Skeletal muscle satellite cell (primary cell): ENCODE measurements around the gene MYO1D.

Source experiments
- H3K27me3 ChIP-seq: 2 replicates; pipeline ENCODE4 v1.7.0; 2013; ENCODE audit warnings: low read length; ENCODE audit not compliant: control insufficient read depth, insufficient read depth
- H3K36me3 ChIP-seq: 2 replicates; pipeline ENCODE4 v1.7.0; 2013; ENCODE audit warnings: mild to moderate bottlenecking, control low read depth, low read length; ENCODE audit not compliant: insufficient read depth
- H3K4me1 ChIP-seq: 2 replicates; pipeline ENCODE4 v1.7.0; 2013; ENCODE audit warnings: low read length; ENCODE audit not compliant: control insufficient read depth, insufficient read depth
- H3K4me2 ChIP-seq: 2 replicates; pipeline ENCODE4 v1.7.0; 2013; ENCODE audit warnings: mild to moderate bottlenecking, low read length
- H3K4me3 ChIP-seq: 2 replicates; pipeline ENCODE4 v1.7.0; 2013; ENCODE audit warnings: low read length
- H3K9ac ChIP-seq: 2 replicates; pipeline ENCODE4 v1.7.0; 2013; ENCODE audit warnings: mild to moderate bottlenecking, low read depth, low read length, moderate library complexity
- H3K9me3 ChIP-seq: replicated peaks from 2 replicates; pipeline ENCODE4 v1.7.0; 2013; ENCODE audit warnings: mild to moderate bottlenecking, control low read depth, low read length

The MYO1D gene

GRCh38 chr17:32503251-32504165 lies 373.4 kb downstream of the MYO1D start:
- peak overlapping the region; percentile 61 for H3K9ac ChIP-seq

GRCh38 chr17:32502710-32503109 lies 374.2 kb downstream of the MYO1D start:
- peak overlapping the region; percentile 67 for H3K4me2 ChIP-seq
- H3K36me3 ChIP-seq = no peaks in the 10 kb centered on the region
- no peaks in the 10 kb centered on the region for H3K9me3 ChIP-seq
- no peaks in the 10 kb centered on the region for H3K27me3 ChIP-seq
- peak overlapping the region; percentile 5 for H3K4me3 ChIP-seq
- H3K4me1 ChIP-seq = peaks cover 42% of the 10 kb centered on the region
- H3K9ac ChIP-seq = peak overlapping the region; percentile 31

More at GRCh38 chr17:32503251-32504165, 373.4 kb downstream of the MYO1D start:
- peak overlapping the region; percentile 53 for H3K4me3 ChIP-seq
- peak overlapping the region; percentile 67 for H3K4me2 ChIP-seq
- no peaks in the 10 kb centered on the region for H3K36me3 ChIP-seq
- no peaks in the 10 kb centered on the region for H3K9me3 ChIP-seq
- H3K27me3 ChIP-seq = no peaks in the 10 kb centered on the region
- H3K4me1 ChIP-seq = peaks cover 34% of the 10 kb centered on the region

GRCh38 chr17:32502013-32502412 lies 374.9 kb downstream of the MYO1D start:
- Histone ChIP-seq H3K4me3 (no peak overlapping the region), H3K9me3 (no peaks in the 10 kb centered on the region), H3K9ac (no peak overlapping the region), H3K36me3 (no peaks in the 10 kb centered on the region), H3K4me2 (no peak overlapping the region), H3K27me3 (no peaks in the 10 kb centered on the region), H3K4me1 (peaks cover 49% of the 10 kb centered on the region)

GRCh38 chr17:32498391-32498790 lies 378.5 kb downstream of the MYO1D start:
- H3K4me2 ChIP-seq = no peak overlapping the region
- H3K9ac ChIP-seq = peak overlapping the region; percentile 55
- H3K27me3 ChIP-seq = no peaks in the 10 kb centered on the region
- no peaks in the 10 kb centered on the region for H3K9me3 ChIP-seq
- no peaks in the 10 kb centered on the region for H3K36me3 ChIP-seq
- H3K4me1 ChIP-seq = peaks cover 57% of the 10 kb centered on the region
- H3K4me3 ChIP-seq = no peak overlapping the region

GRCh38 chr17:32497431-32498205 lies 379.3 kb downstream of the MYO1D start:
- Histone ChIP-seq H3K27me3 (no peaks in the 10 kb centered on the region), H3K36me3 (no peaks in the 10 kb centered on the region), H3K4me3 (no peak overlapping the region), H3K9ac (peak overlapping the region; percentile 55), H3K4me2 (peak overlapping the region; percentile 45), H3K9me3 (no peaks in the 10 kb centered on the region), H3K4me1 (peaks cover 49% of the 10 kb centered on the region)

GRCh38 chr17:32496395-32497073 lies 380.4 kb downstream of the MYO1D start:
- H3K27me3 ChIP-seq = no peaks in the 10 kb centered on the region
- H3K9ac ChIP-seq = peak overlapping the region; percentile 56

GRCh38 chr17:32495359-32496231 lies 381.3 kb downstream of the MYO1D start:
- Histone ChIP-seq H3K4me1 (peaks cover 52% of the 10 kb centered on the region), H3K4me3 (peak overlapping the region; percentile 31), H3K9ac (peak overlapping the region; percentile 56), H3K36me3 (no peaks in the 10 kb centered on the region), H3K4me2 (peak overlapping the region; percentile 45), H3K27me3 (no peaks in the 10 kb centered on the region), H3K9me3 (no peaks in the 10 kb centered on the region)

More at GRCh38 chr17:32496395-32497073, 380.4 kb downstream of the MYO1D start:
- Histone ChIP-seq H3K4me3 (peak overlapping the region; percentile 27), H3K9me3 (no peaks in the 10 kb centered on the region), H3K36me3 (no peaks in the 10 kb centered on the region), H3K4me2 (peak overlapping the region; percentile 45), H3K4me1 (peaks cover 52% of the 10 kb centered on the region)

GRCh38 chr17:32494621-32495358 lies 382.1 kb downstream of the MYO1D start:
- peak overlapping the region; percentile 39 for H3K4me3 ChIP-seq
- H3K27me3 ChIP-seq = no peaks in the 10 kb centered on the region
- H3K4me2 ChIP-seq = peak overlapping the region; percentile 45
- no peaks in the 10 kb centered on the region for H3K9me3 ChIP-seq
- peaks cover 52% of the 10 kb centered on the region for H3K4me1 ChIP-seq
- peaks cover 4% of the 10 kb centered on the region for H3K36me3 ChIP-seq
- H3K9ac ChIP-seq = no peak overlapping the region

- no peak overlapping the region for H3K4me3 ChIP-seq
- H3K9ac ChIP-seq = no peak overlapping the region
- no peaks in the 10 kb centered on the region for H3K9me3 ChIP-seq
- H3K27me3 ChIP-seq = no peaks in the 10 kb centered on the region
- peaks cover 56% of the 10 kb centered on the region for H3K4me1 ChIP-seq
- H3K36me3 ChIP-seq = peaks cover 11% of the 10 kb centered on the region
- H3K4me2 ChIP-seq = peak overlapping the region; percentile 45
Observed at GRCh38 chr17:32493976-32494513, 382.9 kb downstream of the MYO1D start.

GRCh38 chr17:32493571-32493970 lies 383.4 kb downstream of the MYO1D start:
- Histone ChIP-seq H3K4me2 (no peak overlapping the region), H3K27me3 (no peaks in the 10 kb centered on the region), H3K4me1 (peaks cover 56% of the 10 kb centered on the region), H3K9me3 (no peaks in the 10 kb centered on the region), H3K9ac (no peak overlapping the region), H3K36me3 (peaks cover 12% of the 10 kb centered on the region), H3K4me3 (no peak overlapping the region)
